Measurements from ENCODE around the gene RARS2.
"Not testable (repeated sequence)": the region's sequence is repeated elsewhere in the genome, so short reads cannot be mapped to it uniquely, and the experiment has no call there.

The RARS2 gene

GRCh38 chr6:87501809-87502572, 87.8 kb downstream of the RARS2 start:
- DNase-seq, result no peak

DNA sequence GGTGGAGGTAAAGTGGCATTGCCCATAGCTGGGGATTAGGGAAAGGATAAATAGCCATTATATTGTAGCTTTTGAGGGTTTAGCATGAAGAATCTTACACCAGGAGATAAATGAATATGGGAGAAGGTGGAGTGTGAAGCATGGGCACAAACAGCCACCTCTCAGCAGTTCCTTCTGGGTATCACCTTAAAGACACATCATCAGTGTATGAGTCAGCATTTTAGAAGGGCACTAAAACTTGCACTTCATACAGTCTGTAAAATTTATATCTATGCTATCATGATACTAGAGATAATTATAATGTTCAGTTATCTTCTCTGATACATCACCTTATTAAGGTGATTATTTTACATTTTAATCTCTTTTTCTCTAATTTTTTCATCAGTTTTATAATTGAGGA, 91.7 kb downstream of the RARS2 start:
- no peak for DNase-seq

GRCh38 chr6:87494761-87495422, 94.9 kb downstream of the RARS2 start:
- no peak for DNase-seq

- not testable (repeated sequence) for DNase-seq
Measured at GRCh38 chr6:87489326-87489725, 100.5 kb downstream of the RARS2 start.

- no peak for DNase-seq
Measured at GRCh38 chr6:87487555-87487954, 102.2 kb downstream of the RARS2 start.

DNA sequence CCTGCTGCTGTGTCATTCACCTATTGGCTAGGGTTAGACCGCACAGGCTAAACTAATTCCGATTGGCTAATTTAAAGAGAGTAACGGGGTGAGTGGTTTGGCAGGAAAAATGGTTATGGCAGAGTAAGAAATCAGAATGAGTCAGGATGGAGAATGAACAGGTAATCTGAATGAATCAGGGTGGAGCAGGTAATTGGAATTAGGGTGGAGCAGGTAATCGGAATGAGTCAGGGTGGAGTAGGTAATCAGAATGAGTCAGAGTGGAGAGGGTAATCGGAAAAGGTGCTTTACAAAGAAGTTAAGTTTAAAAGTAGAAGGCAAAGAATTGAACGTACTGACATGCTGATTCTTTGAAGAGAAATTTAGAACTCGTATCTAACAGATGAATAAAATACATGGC, 105.3 kb downstream of the RARS2 start:
- DNase-seq, result no peak

GRCh38 chr6:87483929-87484328, 105.9 kb downstream of the RARS2 start:
- no peak for DNase-seq

DNA sequence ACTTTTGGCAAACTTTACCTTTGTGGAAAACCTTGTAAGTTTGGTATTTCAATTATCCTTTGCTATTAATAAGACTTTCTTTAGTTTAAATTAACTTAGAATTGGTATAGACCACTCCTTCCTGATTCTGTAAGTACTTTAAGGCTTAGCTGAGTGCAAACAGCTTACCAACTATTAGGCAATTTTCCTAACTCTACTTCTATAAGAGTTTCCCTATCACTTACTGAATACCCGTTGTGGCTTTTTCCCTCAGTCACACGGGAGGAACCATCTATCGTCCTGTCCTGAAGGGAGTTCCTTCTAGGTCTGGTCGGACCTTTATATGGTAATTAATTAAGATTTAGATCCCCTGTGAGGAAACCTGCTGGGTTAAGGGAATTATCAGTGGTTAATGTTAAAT, 107.4 kb downstream of the RARS2 start:
- DNase-seq, result no peak

- no peak for DNase-seq
Measured at GRCh38 chr6:87481931-87482330, 107.9 kb downstream of the RARS2 start.

DNA sequence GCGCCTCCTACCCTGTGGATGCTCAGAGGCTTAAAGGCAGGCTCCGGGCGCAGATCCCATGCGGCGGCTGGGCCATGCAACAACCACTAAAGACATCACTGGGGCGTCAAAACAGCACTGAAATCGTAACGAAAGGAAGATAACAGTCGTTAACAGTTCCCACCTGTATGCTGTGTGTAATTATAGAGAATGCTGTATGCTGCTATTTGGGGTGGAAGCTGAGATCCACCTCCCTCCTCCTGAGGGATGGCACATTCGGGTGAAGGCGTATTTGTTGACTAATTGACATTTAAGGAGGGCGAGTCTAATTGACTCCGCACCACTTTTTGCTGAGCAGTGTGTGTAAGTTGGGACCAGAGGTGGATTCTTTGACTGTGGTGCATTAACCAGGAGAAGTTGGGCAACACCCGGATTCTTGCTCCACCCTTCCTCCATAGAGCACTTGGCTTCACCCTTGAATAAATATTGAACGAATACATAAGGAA, 116.3 kb downstream of the RARS2 start:
- DNase-seq, result peak in 3 of 51 donors; percentile 28 to 75 (median 50)

DNA sequence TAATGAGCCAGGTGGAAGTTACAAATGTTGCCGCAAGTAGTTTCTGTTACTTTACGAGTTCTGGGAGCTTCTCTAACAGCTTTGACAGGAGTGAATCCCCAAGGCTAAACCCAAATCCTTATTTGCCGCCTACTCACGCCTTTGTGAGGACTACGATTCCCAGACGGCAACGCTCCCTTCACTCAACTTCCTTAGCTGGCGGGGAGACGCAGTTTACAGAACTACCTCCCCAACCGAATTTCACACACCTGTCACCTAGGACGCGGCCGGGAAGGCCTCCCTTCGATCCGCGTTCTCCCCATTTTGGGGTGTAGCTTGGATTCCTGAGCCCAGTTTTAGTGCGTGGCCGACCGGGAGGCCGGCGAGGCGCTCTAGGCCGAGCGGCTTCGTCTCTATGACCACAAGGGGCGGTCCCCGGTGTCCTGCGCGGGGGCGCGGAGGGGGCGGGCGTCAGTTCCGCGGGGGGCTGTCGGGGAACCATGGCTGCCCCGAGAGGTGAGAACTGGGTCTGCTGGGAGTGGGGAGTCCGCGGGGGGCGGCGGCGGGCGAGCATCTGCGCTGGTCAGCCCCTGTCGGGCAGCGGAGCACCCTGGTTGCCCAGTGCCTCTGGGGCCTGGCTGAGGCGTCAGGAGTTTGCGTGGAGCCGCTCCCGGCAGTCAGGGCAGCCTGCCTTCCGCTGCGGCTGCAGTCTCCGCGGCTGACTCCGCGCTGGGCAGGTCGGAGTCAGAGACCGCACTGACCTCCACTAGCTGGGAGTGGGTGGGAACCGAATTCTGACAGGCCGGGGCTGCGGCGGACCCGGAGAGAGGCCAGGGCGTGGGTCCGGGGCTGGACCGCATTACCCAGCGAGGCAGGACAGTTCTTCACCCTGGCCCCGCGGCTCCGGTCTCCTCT, 117.0 kb downstream of the RARS2 start, which contains the start of gene SLC35A1:
TSS of gene SLC35A1 (plus strand) at position 450 of the 894 bp plus-strand sequence. CDS start at position 480, 30 bp downstream.
- peak; percentile 40 to 98 (median 83) for DNase-seq

GRCh38 chr6:87465051-87465450, 124.7 kb downstream of the RARS2 start:
- DNase-seq, result no peak

Measured in hypothalamus (tissue), 51 donors.